ENCODE results near the gene CRIP2.

Gene CRIP2

DNA sequence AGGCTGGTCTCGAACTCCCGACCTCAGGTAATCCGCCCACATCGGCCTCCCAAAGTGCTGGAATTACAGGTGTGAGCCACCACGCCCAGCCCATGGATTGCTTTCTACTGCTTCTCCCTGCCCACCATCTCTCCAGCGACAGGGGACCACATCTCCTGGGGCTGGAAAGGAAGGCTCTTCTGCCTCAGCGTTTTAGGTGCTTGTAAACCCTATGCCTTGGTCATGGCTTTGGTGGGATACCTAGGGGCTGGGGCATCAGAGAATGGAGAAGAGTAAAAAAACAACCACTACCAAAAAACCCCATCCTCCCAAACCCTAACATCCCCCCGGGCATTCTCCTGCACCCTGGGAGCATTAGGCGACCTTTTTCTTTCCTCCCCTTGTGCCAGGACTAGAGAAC is 50.7 kb downstream of the CRIP2 start:
- Histone ChIP-seq H3K9ac (ENCODE audit: low read length) (no peak overlapping the region), H3K23ac (ENCODE audit: low read length) (no peak overlapping the region), H3K27me3 (ENCODE audit: insufficient read depth, low read length) (peaks cover 21% of the 10 kb centered on the region), H3K4me3 (ENCODE audit: low read depth, low read length) (no peak overlapping the region), H3K79me1 (ENCODE audit: low read length) (no peaks in the 10 kb centered on the region), H3K9me3 (ENCODE audit: insufficient read depth, low read depth, low read length) (peaks cover 27% of the 10 kb centered on the region), H2BK120ac (ENCODE audit: insufficient read depth, low read length, poor library complexity) (no peak overlapping the region), H4K12ac (ENCODE audit: low read depth, low read length) (no peak overlapping the region), H2BK12ac (ENCODE audit: low read length) (no peak overlapping the region), H3K4me2 (ENCODE audit: low read length) (no peak overlapping the region), H3K27ac (ENCODE audit: low read depth, low read length) (no peak overlapping the region), H2AFZ (ENCODE audit: insufficient read depth, low read length, poor library complexity) (no peak overlapping the region), H3K36me3 (ENCODE audit: control insufficient read depth in 1 of 2, insufficient read depth in 2 of 2, low read length in 2 of 2) (no peaks in the 10 kb centered on the region), H4K91ac (ENCODE audit: low read depth, low read length) (no peak overlapping the region), H3K4me1 (ENCODE audit: control insufficient read depth in 1 of 2, insufficient read depth in 2 of 2, low read length in 2 of 2) (no peaks in the 10 kb centered on the region), H3K18ac (ENCODE audit: low read length) (no peak overlapping the region), H2BK5ac (ENCODE audit: low read depth, low read length, poor library complexity) (no peak overlapping the region), H3K79me2 (ENCODE audit: control insufficient read depth, insufficient read depth, low read length, poor library complexity) (no peaks in the 10 kb centered on the region), H2AK5ac (ENCODE audit: low read length) (no peak overlapping the region), H3K4ac (ENCODE audit: low read depth, low read length) (no peak overlapping the region), H4K8ac (ENCODE audit: low read depth, low read length) (no peak overlapping the region), H3K14ac (ENCODE audit: low read length) (no peak overlapping the region)
- no CpG with 5 or more reads among the region's 9 CpGs for WGBS (ENCODE audit: extremely low coverage, insufficient coverage, insufficient read length)
- DNase-seq = no peak

DNA sequence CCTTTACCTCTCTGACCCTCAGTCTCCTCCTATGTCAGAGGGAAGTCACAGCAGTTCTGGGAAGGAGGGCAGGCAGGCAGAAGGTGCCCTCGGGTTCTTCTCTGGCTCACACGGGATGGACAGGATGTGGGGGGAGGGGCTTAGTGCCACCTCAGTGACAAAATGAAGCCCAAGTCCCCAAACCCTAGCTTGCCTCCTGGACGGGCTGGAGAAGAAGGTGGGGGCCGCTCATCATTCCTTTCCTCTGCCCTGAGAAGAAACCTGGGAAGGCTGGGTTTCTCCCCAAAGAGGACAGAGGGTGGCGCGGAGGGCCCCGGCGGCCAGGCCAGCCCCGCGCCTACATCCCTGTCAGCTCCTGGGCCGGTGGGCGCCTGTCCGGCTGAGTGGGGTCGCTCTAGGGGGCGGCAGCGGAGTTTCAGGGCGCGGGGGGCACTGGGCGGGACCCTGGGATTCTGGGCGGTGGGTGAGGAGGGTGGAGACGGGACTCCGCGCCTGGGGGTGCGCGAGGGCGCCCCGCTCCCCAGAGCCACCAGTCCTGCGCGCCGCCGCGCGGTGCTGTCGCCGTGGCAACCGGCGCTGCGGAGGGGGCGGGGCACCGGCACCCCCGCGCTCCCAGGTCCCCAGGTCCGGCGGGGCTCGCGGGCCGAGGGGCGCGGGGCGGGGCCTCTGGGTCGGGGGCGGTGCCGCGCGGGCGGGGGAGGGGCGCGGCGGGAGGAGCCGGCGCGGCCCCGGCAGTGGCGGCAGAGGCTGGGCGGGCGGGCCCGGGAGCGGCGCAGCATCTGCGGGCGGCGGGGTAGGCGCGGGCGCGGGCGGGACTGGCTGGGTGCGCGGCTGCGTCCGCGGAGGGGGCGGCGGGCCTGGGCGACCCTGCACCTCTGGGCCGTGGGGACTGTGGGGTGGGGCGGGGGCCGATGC is 51.5 kb downstream of the CRIP2 start, which contains the start of gene TMEM121:
Gene TMEM121, plus strand, starts transcription at position 723 of the 915 bp plus-strand sequence. CDS start 2,252 bp downstream, outside the sequence.
- H3K79me1 ChIP-seq (ENCODE audit: low read length) = no peaks in the 10 kb centered on the region
- no peak within 1 kb of the TSS for H2BK120ac ChIP-seq (ENCODE audit: insufficient read depth, low read length, poor library complexity)
- H3K4me1 ChIP-seq (ENCODE audit: control insufficient read depth in 1 of 2, insufficient read depth in 2 of 2, low read length in 2 of 2) = no peaks in the 10 kb centered on the region
- no peak within 1 kb of the TSS for H3K9ac ChIP-seq (ENCODE audit: low read length)
- no peak within 1 kb of the TSS for H4K8ac ChIP-seq (ENCODE audit: low read depth, low read length)
- WGBS (ENCODE audit: extremely low coverage, insufficient coverage, insufficient read length) = no CpG with 5 or more reads among the region's 88 CpGs
- no peak within 1 kb of the TSS for H2BK12ac ChIP-seq (ENCODE audit: low read length)
- peak in 1 of 2 donors; percentile 38 for DNase-seq
- no peak within 1 kb of the TSS for H3K14ac ChIP-seq (ENCODE audit: low read length)
- no peak within 1 kb of the TSS for H4K12ac ChIP-seq (ENCODE audit: low read depth, low read length)
- no peak within 1 kb of the TSS for H2AK5ac ChIP-seq (ENCODE audit: low read length)
- H3K79me2 ChIP-seq (ENCODE audit: control insufficient read depth, insufficient read depth, low read length, poor library complexity) = no peaks in the 10 kb centered on the region
- no peak within 1 kb of the TSS for H3K4me3 ChIP-seq (ENCODE audit: low read depth, low read length)
- no peak within 1 kb of the TSS for H3K18ac ChIP-seq (ENCODE audit: low read length)
- no peak within 1 kb of the TSS for H2AFZ ChIP-seq (ENCODE audit: insufficient read depth, low read length, poor library complexity)
- H3K27ac ChIP-seq (ENCODE audit: low read depth, low read length) = no peak within 1 kb of the TSS
- H3K27me3 ChIP-seq (ENCODE audit: insufficient read depth, low read length) = peaks cover 21% of the 10 kb centered on the region
- no peaks in the 10 kb centered on the region for H3K36me3 ChIP-seq (ENCODE audit: control insufficient read depth in 1 of 2, insufficient read depth in 2 of 2, low read length in 2 of 2)
- H3K4ac ChIP-seq (ENCODE audit: low read depth, low read length) = no peak within 1 kb of the TSS
- no peak within 1 kb of the TSS for H3K23ac ChIP-seq (ENCODE audit: low read length)
- H3K9me3 ChIP-seq (ENCODE audit: insufficient read depth, low read depth, low read length) = peaks cover 35% of the 10 kb centered on the region
- H2BK5ac ChIP-seq (ENCODE audit: low read depth, low read length, poor library complexity) = no peak within 1 kb of the TSS
- H3K4me2 ChIP-seq (ENCODE audit: low read length) = peak within 1 kb of the TSS; percentile 50
- H4K91ac ChIP-seq (ENCODE audit: low read depth, low read length) = no peak within 1 kb of the TSS

DNA sequence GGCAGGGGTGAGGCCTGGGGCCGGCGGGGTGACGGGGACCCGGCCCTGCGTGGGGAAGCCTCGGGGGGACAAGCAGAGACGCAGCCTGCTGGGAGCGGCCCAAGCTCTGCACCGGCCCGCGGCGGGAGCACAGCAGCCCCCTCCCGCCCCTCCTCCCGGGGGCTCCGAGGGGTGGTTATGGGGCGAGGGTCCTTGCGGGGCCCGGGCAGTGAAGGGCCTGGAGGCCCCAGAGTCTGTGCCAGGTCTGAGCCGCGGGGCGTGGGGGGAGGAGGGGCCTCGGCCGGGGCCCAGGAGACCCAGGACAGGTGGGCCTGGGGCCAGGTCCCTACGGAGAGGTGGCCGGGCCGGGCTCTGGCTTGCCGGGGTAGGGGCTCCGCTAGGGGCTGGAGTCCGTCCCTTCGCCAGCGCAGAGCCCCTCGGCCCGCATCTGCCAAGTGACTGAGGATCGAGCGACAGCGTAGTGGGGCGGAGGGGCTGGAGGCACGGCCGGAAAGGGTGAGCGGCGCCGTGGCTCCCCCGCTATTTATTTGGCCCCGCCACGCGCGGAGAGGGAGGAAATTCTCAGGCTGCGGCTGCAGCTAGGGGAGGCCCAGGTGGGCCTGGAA is 52.3 kb downstream of the CRIP2 start:
- H3K4me2 ChIP-seq (ENCODE audit: low read length) = no peak overlapping the region
- no peak overlapping the region for H4K91ac ChIP-seq (ENCODE audit: low read depth, low read length)
- no peak overlapping the region for H3K4me3 ChIP-seq (ENCODE audit: low read depth, low read length)
- no peak overlapping the region for H3K4ac ChIP-seq (ENCODE audit: low read depth, low read length)
- H2BK5ac ChIP-seq (ENCODE audit: low read depth, low read length, poor library complexity) = no peak overlapping the region
- H3K27ac ChIP-seq (ENCODE audit: low read depth, low read length) = no peak overlapping the region
- no peak overlapping the region for H2AFZ ChIP-seq (ENCODE audit: insufficient read depth, low read length, poor library complexity)
- H3K27me3 ChIP-seq (ENCODE audit: insufficient read depth, low read length) = peaks cover 21% of the 10 kb centered on the region
- H2BK12ac ChIP-seq (ENCODE audit: low read length) = no peak overlapping the region
- no peak overlapping the region for H3K14ac ChIP-seq (ENCODE audit: low read length)
- DNase-seq = no peak
- no CpG with 5 or more reads among the region's 48 CpGs for WGBS (ENCODE audit: extremely low coverage, insufficient coverage, insufficient read length)
- H2AK5ac ChIP-seq (ENCODE audit: low read length) = no peak overlapping the region
- H3K36me3 ChIP-seq (ENCODE audit: control insufficient read depth in 1 of 2, insufficient read depth in 2 of 2, low read length in 2 of 2) = no peaks in the 10 kb centered on the region
- no peak overlapping the region for H3K9ac ChIP-seq (ENCODE audit: low read length)
- no peak overlapping the region for H2BK120ac ChIP-seq (ENCODE audit: insufficient read depth, low read length, poor library complexity)
- no peak overlapping the region for H3K23ac ChIP-seq (ENCODE audit: low read length)
- H3K18ac ChIP-seq (ENCODE audit: low read length) = no peak overlapping the region
- H3K4me1 ChIP-seq (ENCODE audit: control insufficient read depth in 1 of 2, insufficient read depth in 2 of 2, low read length in 2 of 2) = no peaks in the 10 kb centered on the region
- H4K8ac ChIP-seq (ENCODE audit: low read depth, low read length) = no peak overlapping the region
- H3K9me3 ChIP-seq (ENCODE audit: insufficient read depth, low read depth, low read length) = peaks cover 42% of the 10 kb centered on the region
- H3K79me1 ChIP-seq (ENCODE audit: low read length) = no peaks in the 10 kb centered on the region
- no peaks in the 10 kb centered on the region for H3K79me2 ChIP-seq (ENCODE audit: control insufficient read depth, insufficient read depth, low read length, poor library complexity)
- no peak overlapping the region for H4K12ac ChIP-seq (ENCODE audit: low read depth, low read length)

DNA sequence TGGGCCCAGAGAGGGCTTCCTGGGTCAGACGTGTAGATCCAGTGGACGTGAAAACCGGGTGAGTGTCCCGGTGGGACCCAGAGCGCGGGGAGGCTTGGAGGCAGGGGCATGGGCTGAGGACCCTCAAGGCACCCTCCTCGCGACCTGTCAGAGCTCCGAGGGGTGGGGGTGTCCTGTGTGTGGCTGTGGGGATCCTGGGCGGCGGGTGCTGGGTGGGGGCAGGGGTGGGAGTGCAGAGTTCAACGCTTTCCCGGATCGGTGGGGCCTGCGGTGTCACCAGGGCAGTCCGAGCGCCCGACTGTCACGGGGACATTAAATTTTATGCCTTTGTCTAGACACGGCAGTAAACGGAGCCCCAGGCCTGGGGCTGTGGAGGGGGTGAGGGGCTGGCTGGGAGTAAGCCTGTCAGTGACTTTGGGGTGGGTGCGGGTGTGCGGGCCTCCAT is 52.8 kb downstream of the CRIP2 start:
- H2AFZ ChIP-seq (ENCODE audit: insufficient read depth, low read length, poor library complexity) = no peak overlapping the region
- H2BK5ac ChIP-seq (ENCODE audit: low read depth, low read length, poor library complexity) = no peak overlapping the region
- H3K27ac ChIP-seq (ENCODE audit: low read depth, low read length) = no peak overlapping the region
- H3K4me1 ChIP-seq (ENCODE audit: control insufficient read depth in 1 of 2, insufficient read depth in 2 of 2, low read length in 2 of 2) = no peaks in the 10 kb centered on the region
- no peak overlapping the region for H3K23ac ChIP-seq (ENCODE audit: low read length)
- H4K91ac ChIP-seq (ENCODE audit: low read depth, low read length) = no peak overlapping the region
- no peak overlapping the region for H2BK12ac ChIP-seq (ENCODE audit: low read length)
- H4K12ac ChIP-seq (ENCODE audit: low read depth, low read length) = no peak overlapping the region
- no peak overlapping the region for H3K14ac ChIP-seq (ENCODE audit: low read length)
- no peak for DNase-seq
- no peak overlapping the region for H4K8ac ChIP-seq (ENCODE audit: low read depth, low read length)
- no peaks in the 10 kb centered on the region for H3K79me1 ChIP-seq (ENCODE audit: low read length)
- H3K4ac ChIP-seq (ENCODE audit: low read depth, low read length) = no peak overlapping the region
- H3K36me3 ChIP-seq (ENCODE audit: control insufficient read depth in 1 of 2, insufficient read depth in 2 of 2, low read length in 2 of 2) = no peaks in the 10 kb centered on the region
- no CpG with 5 or more reads among the region's 23 CpGs for WGBS (ENCODE audit: extremely low coverage, insufficient coverage, insufficient read length)
- H2AK5ac ChIP-seq (ENCODE audit: low read length) = no peak overlapping the region
- H3K79me2 ChIP-seq (ENCODE audit: control insufficient read depth, insufficient read depth, low read length, poor library complexity) = no peaks in the 10 kb centered on the region
- H3K9me3 ChIP-seq (ENCODE audit: insufficient read depth, low read depth, low read length) = peaks cover 47% of the 10 kb centered on the region
- peaks cover 21% of the 10 kb centered on the region for H3K27me3 ChIP-seq (ENCODE audit: insufficient read depth, low read length)
- no peak overlapping the region for H3K9ac ChIP-seq (ENCODE audit: low read length)
- no peak overlapping the region for H3K18ac ChIP-seq (ENCODE audit: low read length)
- no peak overlapping the region for H3K4me3 ChIP-seq (ENCODE audit: low read depth, low read length)
- H2BK120ac ChIP-seq (ENCODE audit: insufficient read depth, low read length, poor library complexity) = no peak overlapping the region
- H3K4me2 ChIP-seq (ENCODE audit: low read length) = no peak overlapping the region
